GM21390 (cell line): ENCODE measurements around the gene CD151.

ENCODE experiments used
- ATAC-seq: cut with Tn5 transposase; IDR thresholded peaks from one replicate; pipeline ENCODE4 v1.9.1; 2021; ENCODE audit not compliant: unreplicated experiment

Gene CD151

GRCh38 chr11:813072-813455 lies 19.7 kb upstream of the CD151 start:
- ATAC-seq = no peak

GRCh38 chr11:813456-814096 lies 19.2 kb upstream of the CD151 start:
- ATAC-seq = no peak

- no peak for ATAC-seq
Measured at GRCh38 chr11:815675-816432, 16.9 kb upstream of the CD151 start.

GRCh38 chr11:816433-816779 lies 16.3 kb upstream of the CD151 start:
- no peak for ATAC-seq

- no peak for ATAC-seq
Measured at GRCh38 chr11:818396-819128, 14.2 kb upstream of the CD151 start, which contains the start of gene PNPLA2. Gene PNPLA2 (plus strand): TSS chr11:818914. CDS start chr11:819719, 805 bp downstream.

GRCh38 chr11:819129-819931 lies 13.4 kb upstream of the CD151 start:
- ATAC-seq = peak; percentile 65

- peak; percentile 63 for ATAC-seq
Measured at GRCh38 chr11:819943-820649, 12.7 kb upstream of the CD151 start.

GRCh38 chr11:820655-821511 lies 11.9 kb upstream of the CD151 start:
- ATAC-seq = no peak

- ATAC-seq = no peak
Measured at GRCh38 chr11:821512-822371, 11.0 kb upstream of the CD151 start.

GRCh38 chr11:823441-824291 lies 9.1 kb upstream of the CD151 start:
- no peak for ATAC-seq

- ATAC-seq = no peak
Measured at GRCh38 chr11:824292-824880, 8.4 kb upstream of the CD151 start.

- no peak for ATAC-seq
Measured at GRCh38 chr11:824942-825341, 7.8 kb upstream of the CD151 start.

- ATAC-seq = no peak
Measured at GRCh38 chr11:825366-826226, 7.2 kb upstream of the CD151 start.

- ATAC-seq = no peak
Measured at GRCh38 chr11:826227-826621, 6.5 kb upstream of the CD151 start.

- ATAC-seq = peak; percentile 3
Measured at GRCh38 chr11:826836-827145, 6.0 kb upstream of the CD151 start.

GRCh38 chr11:827146-827896 lies 5.4 kb upstream of the CD151 start:
- ATAC-seq = peak; percentile 37
